Bronchial epithelial cell (primary cell): Measurements from ENCODE around the gene FAM156A. TPM values are rescaled to one million over a fixed set of nuclear protein-coding genes. Genes with fewer than 3 reads are reported as not detected.
"Not testable (repeated sequence)": the region's sequence is repeated elsewhere in the genome, so short reads cannot be mapped to it uniquely, and the experiment has no call there.

ENCODE experiments used
- DNase-seq: peaks from one replicate; pipeline ENCODE4 v3.0.0-alpha.2; 2010; ENCODE audit warnings: low read depth
- FAIRE-seq: peaks from 2 replicates; lab custom pipeline; 2011; peaks lifted over from hg19 to GRCh38; lab: Jason Lieb, UNC
- H3K27me3 ChIP-seq: 2 replicates; pipeline ENCODE4 v1.5.1; 2011; ENCODE audit warnings: low read length; ENCODE audit not compliant: control insufficient read depth, insufficient read depth
- H3K36me3 ChIP-seq: 2 replicates; pipeline ENCODE4 v1.5.1; 2011; ENCODE audit warnings: low read length; ENCODE audit not compliant: control insufficient read depth, insufficient read depth
- H3K4me3 ChIP-seq: 2 replicates; pipeline ENCODE4 v1.5.1; 2011; ENCODE audit warnings: mild to moderate bottlenecking, low read depth, low read length, control low read depth
- total RNA-seq: library from RNA; depleted of rRNA; stranded (reverse); fragments of >200 nt; gene quantifications from 2 replicates; pipeline ENCODE4 v1.2.1, GENCODE V29; 2014

Gene FAM156A
- total RNA-seq, 1 donor from 2014 or later: 6.6 TPM

DNA sequence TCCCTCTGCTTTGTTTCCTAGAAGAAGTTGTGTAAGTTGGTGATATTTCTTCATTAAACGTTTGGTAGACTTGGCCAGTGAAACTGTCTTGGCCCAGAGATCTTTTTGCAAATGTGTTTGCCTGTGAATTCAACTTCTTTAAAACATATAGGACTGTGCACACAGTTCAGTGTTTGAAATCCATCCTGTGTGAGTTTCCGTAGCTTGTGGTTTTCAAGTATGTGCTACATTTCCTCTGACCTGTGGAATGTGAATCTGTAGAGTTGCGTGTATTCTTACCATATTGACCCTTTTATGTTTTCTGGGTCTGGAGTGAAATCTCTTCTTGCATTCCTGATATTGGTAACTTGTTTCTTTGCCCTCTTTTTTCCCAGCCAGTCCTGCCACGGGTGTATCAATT is 52.2 kb downstream of the FAM156A start:
- FAIRE-seq, DNase-seq: not testable (repeated sequence)

DNA sequence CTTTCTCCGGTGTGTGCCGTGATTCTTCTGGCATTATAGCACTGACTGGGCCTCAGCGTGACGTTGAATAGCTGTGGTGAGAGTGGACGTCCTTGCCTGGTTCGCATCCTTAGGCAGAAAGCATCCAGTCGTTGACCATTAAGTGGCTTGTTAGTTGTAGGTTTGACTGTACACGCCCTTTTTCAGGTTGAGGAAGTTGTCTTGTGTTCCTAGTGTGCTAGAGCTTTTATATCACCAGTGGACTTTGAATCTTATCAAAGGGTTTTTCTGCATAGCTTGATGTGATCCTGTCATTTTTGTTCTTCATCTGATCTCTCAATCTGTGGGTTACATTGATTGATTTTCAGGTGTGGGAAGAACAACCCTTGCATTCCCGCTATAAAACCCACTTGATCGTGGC is 52.8 kb downstream of the FAM156A start:
- not testable (repeated sequence) for H3K27me3 ChIP-seq, DNase-seq, FAIRE-seq, H3K36me3 ChIP-seq, H3K4me3 ChIP-seq

More for the DNA sequence above, 52.2 kb downstream of the FAM156A start:
- not testable (repeated sequence) for H3K27me3 ChIP-seq, H3K4me3 ChIP-seq, H3K36me3 ChIP-seq

Other genes with a start within 250 kb of the FAM156A start
- not detected in 2 replicates for gene SSX2B, start 207.3 kb downstream of the FAM156A start, total RNA-seq
- not detected in 2 replicates for gene SPANXN5, start 161.1 kb downstream of the FAM156A start, total RNA-seq
- not detected in 2 replicates for gene XAGE5, start 147.2 kb downstream of the FAM156A start, total RNA-seq
- gene XAGE3, start 90.4 kb downstream of the FAM156A start, total RNA-seq: not detected in 2 replicates
- 6.8 and 7.7 TPM in 2 replicates for gene FAM156B, start 61.2 kb downstream of the FAM156A start, total RNA-seq
- under 0.01 TPM in 1 of 2 replicates, not detected in the other for gene GPR173, start 90.3 kb upstream of the FAM156A start, total RNA-seq
- gene TSPYL2, start 123.8 kb upstream of the FAM156A start, total RNA-seq: 8.7 and 12.9 TPM in 2 replicates
- gene KANTR, start 135.6 kb upstream of the FAM156A start, total RNA-seq: 4.5 and 5.5 TPM in 2 replicates